AG04449 (cell line): Measurements from ENCODE around the gene RPSA.

ENCODE experiments used
- CTCF ChIA-PET: fragments of 350-600 bp; formaldehyde crosslinking; extraction: SDS; loops from one replicate; lab custom pipeline; 2021; ENCODE audit warnings: antibody characterized with exemption; lab: Yijun Ruan, JAX
- POLR2A ChIA-PET: fragments of 400-600, 350-600 bp; formaldehyde crosslinking; extraction: SDS; loops from one replicate; lab custom pipeline; 2020; ENCODE audit warnings: antibody characterized with exemption, inconsistent platforms; lab: Yijun Ruan, JAX
- DNase-seq: peaks from one replicate; pipeline ENCODE4 v3.0.0-alpha.2; 2010; ENCODE audit warnings: low read depth, low spot score
- H3K4me3 ChIP-seq: 2 replicates; pipeline ENCODE4 v1.5.1; 2011; ENCODE audit warnings: low read depth, mild to moderate bottlenecking, control low read depth, low read length
- CTCF ChIP-seq: IDR thresholded peaks from one replicate; pipeline ENCODE4 v1.5.1; 2011; ENCODE audit warnings: mild to moderate bottlenecking, moderate library complexity, low read length, control low read depth, inconsistent platforms; ENCODE audit not compliant: insufficient read depth; ENCODE audit errors: missing control alignments

Gene RPSA

GRCh38 chr3:39372833-39373232 lies 33.7 kb upstream of the RPSA start:
- TF ChIP-seq CTCF, result no peak
- ChIA-PET CTCF (interaction anchor here (0.8 kb wide), 1 partner anchor 14 kb away, joined by 3 read pairs; no protein-coding TSS in a partner anchor), POLR2A (no interaction called here)
- no peak overlapping the region for H3K4me3 ChIP-seq
- DNase-seq, result no peak

GRCh38 chr3:39376959-39377634 lies 29.4 kb upstream of the RPSA start:
- DNase-seq, result no peak
- TF ChIP-seq CTCF, result no peak
- no peak overlapping the region for H3K4me3 ChIP-seq
- POLR2A ChIA-PET, result no interaction called here
- CTCF ChIA-PET, result interaction anchor here (1.0 to 3.2 kb wide), 2 partner anchors 88 to 251 kb away, joined by 3 to 13 read pairs; no protein-coding TSS in a partner anchor

- ChIA-PET POLR2A (no interaction called here), CTCF (interaction anchor here (0.6 to 3.2 kb wide), 4 partner anchors 8 to 252 kb away, joined by 3 to 13 read pairs (median 3); no protein-coding TSS in a partner anchor)
- TF ChIP-seq CTCF, result peak; percentile 59
- H3K4me3 ChIP-seq, result no peak overlapping the region
- DNase-seq, result no peak
Measured at GRCh38 chr3:39378088-39378487, 28.4 kb upstream of the RPSA start.

- ChIA-PET POLR2A (no interaction called here), CTCF (interaction anchor here (0.7 to 3.2 kb wide), 3 partner anchors 16 to 263 kb away, joined by 3 to 13 read pairs (median 3); no protein-coding TSS in a partner anchor)
- TF ChIP-seq CTCF, result no peak
- no peak overlapping the region for H3K4me3 ChIP-seq
- DNase-seq, result no peak
Measured at GRCh38 chr3:39378957-39379777, 27.4 kb upstream of the RPSA start.

- no peak for DNase-seq
- H3K4me3 ChIP-seq, result no peak overlapping the region
- ChIA-PET CTCF (interaction anchor here (0.7 to 3.2 kb wide), 2 partner anchors 254 to 264 kb away, joined by 3 to 13 read pairs; no protein-coding TSS in a partner anchor), POLR2A (no interaction called here)
- TF ChIP-seq CTCF, result no peak
Measured at GRCh38 chr3:39379778-39380155, 26.8 kb upstream of the RPSA start.

GRCh38 chr3:39381432-39381831 lies 25.1 kb upstream of the RPSA start:
- TF ChIP-seq CTCF, result no peak
- ChIA-PET CTCF (no interaction called here), POLR2A (no interaction called here)
- DNase-seq, result no peak
- H3K4me3 ChIP-seq, result no peak overlapping the region
